ENCODE data around the gene ARHGEF16.

ARHGEF16 gene

DNA sequence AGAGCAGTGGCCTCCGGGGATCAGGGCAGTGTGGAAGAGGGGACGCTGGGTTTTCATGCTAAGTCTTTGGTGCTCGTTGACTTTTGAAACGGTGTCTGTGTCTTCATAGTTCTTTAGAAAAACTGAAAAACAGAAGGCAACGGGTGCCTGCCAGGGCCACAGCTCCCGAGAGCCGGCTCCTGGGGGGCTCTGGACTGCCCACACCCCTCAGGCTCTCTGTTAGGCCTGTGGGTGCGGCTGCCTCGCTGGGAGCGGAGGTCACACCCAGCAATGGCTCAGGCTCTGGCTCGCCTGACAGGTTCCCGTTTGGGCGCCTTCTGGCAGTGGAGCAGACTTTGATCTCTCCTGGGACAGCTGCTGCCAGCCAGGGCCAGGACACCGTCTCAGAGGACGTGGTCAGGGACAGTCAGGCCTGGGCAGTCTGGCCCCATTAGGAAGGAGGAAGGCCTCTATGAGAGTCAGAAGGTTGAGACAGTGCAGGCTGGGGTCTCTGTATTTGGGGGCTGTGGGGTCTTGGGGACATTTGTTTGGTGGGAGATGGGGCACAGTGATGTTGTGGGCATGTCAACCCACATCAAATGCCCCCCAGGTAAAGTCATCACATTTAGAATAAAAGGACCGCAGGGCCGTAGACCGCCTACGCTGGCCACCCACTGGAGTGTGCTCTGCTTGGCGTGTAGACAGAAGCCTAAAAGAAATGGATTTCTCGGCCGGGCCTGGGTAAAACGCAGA lies 5.6 kb downstream of the ARHGEF16 start (continued):
- 0 out of 2 replicates have a peak, but pooled peaks have one; percentile 35 for TF ChIP-seq KLF1 (tag by site-specific recombination; IDR thresholded peaks at IDR 0.05)

DNA sequence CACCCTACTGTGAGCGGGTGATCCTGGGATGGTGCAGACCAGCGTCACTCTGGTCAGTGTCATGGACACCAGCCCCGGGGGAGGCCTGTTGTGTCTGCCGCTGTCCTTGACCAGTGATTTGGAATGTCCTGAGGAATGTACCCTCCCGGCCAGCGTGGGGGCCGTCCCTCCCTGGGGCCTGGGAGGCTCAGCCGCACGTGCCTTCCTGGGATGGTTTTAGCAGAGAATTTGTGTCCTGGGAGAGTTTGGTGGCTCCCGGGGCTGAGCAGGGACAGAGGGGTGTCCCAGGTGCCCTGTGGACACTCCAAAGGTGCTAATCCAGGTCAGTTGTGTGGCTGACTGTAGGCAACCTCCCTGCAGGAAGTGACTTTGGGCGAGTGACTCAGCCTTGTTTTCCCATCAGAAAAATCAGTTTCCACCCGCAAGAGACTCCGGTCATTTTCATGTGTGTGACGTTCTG lies 6.2 kb downstream of the ARHGEF16 start:
- POLR2A ChIA-PET = no interaction called here

DNA sequence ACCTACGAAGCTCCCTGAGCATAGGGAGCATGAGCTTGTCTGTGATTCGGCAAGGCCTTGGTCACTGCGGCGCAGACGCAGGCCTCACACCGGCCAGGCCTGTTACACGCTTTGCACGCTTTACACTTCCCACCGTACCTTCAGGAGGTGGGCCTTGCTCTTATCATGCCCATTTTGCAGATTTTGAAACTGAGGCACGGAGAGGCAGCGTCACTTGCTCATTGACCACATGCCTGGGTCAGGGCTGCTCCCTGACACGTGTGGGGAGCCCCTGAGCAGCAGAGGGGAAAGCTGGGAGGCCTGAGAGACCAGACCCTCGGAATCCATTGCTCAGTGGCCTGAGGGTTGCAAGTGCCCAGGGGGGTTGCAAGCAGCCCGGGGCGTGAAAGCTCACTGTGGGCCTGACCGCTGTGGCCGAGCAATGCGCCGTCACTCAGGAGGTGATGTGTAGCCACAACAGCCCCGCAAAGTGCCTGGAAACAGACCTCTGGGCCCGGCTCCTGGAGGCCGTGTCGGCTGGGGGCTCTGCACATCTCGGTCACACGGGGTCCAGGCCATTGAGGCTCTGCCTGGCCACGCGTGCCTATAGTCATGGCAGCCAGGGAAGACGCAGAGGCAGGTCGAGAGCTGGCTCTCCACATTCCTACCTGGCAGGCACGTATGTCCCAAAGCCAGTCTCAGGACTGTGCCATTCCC lies 6.9 kb downstream of the ARHGEF16 start:
- H3K27ac ChIP-seq (ENCODE audit: extremely low read depth, low read depth, low read length) = no peak overlapping the region
- TF ChIP-seq KLF9 (tag by site-specific recombination; IDR thresholded peaks at IDR 0.05; ENCODE audit: low read depth) = no peak
- TF ChIP-seq ZNF623 (tag by site-specific recombination; IDR thresholded peaks at IDR 0.05) = no peak
- TF ChIP-seq ZNF155 (tag by site-specific recombination; IDR thresholded peaks at IDR 0.05) = no peak
- no peak for TF ChIP-seq OVOL3 (tag by site-specific recombination; IDR thresholded peaks at IDR 0.05)
- TF ChIP-seq ZNF138 (tag by site-specific recombination; IDR thresholded peaks at IDR 0.05; ENCODE audit: borderline replicate concordance) = no peak
- TF ChIP-seq ZFP69B (tag by site-specific recombination; IDR thresholded peaks at IDR 0.05) = no peak
- TF ChIP-seq ZNF621 (tag by site-specific recombination; IDR thresholded peaks at IDR 0.05) = no peak
- no peak for TF ChIP-seq ZNF791 (tag by site-specific recombination; IDR thresholded peaks at IDR 0.05)
- TF ChIP-seq YY2 (tag by site-specific recombination; IDR thresholded peaks at IDR 0.05) = no peak
- no peak for TF ChIP-seq ZFP3 (tag by site-specific recombination; IDR thresholded peaks at IDR 0.05; ENCODE audit: low read depth)
- TF ChIP-seq ZNF843 (tag by site-specific recombination; IDR thresholded peaks at IDR 0.05) = no peak
- no peak for TF ChIP-seq ZNF571 (tag by site-specific recombination; IDR thresholded peaks at IDR 0.05)
- no peak for TF ChIP-seq ZNF548 (tag by site-specific recombination; IDR thresholded peaks at IDR 0.05)
- TF ChIP-seq ZNF433 (tag by site-specific recombination; IDR thresholded peaks at IDR 0.05; ENCODE audit: low read depth) = no peak
- no peak for TF ChIP-seq ZNF24 (tag by site-specific recombination; IDR thresholded peaks at IDR 0.05)
- no peak for TF ChIP-seq ZFP41 (tag by site-specific recombination; IDR thresholded peaks at IDR 0.05; ENCODE audit: borderline replicate concordance)
- H3K9me3 ChIP-seq (ENCODE audit: control insufficient read depth, insufficient read depth, low read depth, low read length) = no peaks in the 10 kb centered on the region
- H3K4me3 ChIP-seq (ENCODE audit: low read depth, low read length) = no peak overlapping the region
- H3K4me1 ChIP-seq (ENCODE audit: control insufficient read depth, insufficient read depth, low read length) = no peaks in the 10 kb centered on the region
- ChIA-PET CTCF (interaction anchor here (0.6 to 2.5 kb wide), 2 partner anchors 8 to 23 kb away, joined by 3 to 14 read pairs; no protein-coding TSS in a partner anchor), POLR2A (no interaction called here)
- no peaks in the 10 kb centered on the region for H3K36me3 ChIP-seq (ENCODE audit: control insufficient read depth in 2 of 2, insufficient read depth in 1 of 2, low read length in 2 of 2)

More for the DNA sequence above, 6.2 kb downstream of the ARHGEF16 start:
- Histone ChIP-seq H3K4me1 (ENCODE audit: control insufficient read depth, insufficient read depth, low read length) (no peaks in the 10 kb centered on the region), H3K27ac (ENCODE audit: extremely low read depth, low read depth, low read length) (no peak overlapping the region), H3K9me3 (ENCODE audit: control insufficient read depth, insufficient read depth, low read depth, low read length) (no peaks in the 10 kb centered on the region), H3K36me3 (ENCODE audit: control insufficient read depth in 2 of 2, insufficient read depth in 1 of 2, low read length in 2 of 2) (no peaks in the 10 kb centered on the region), H3K4me3 (ENCODE audit: low read depth, low read length) (no peak overlapping the region)
- CTCF ChIA-PET = no interaction called here
- TF ChIP-seq ZNF707 (tag by site-specific recombination; IDR thresholded peaks at IDR 0.05) = no peak
- 0 out of 2 replicates have a peak, but pooled peaks have one; percentile 2 for TF ChIP-seq ZFHX2 (tag by site-specific recombination; conservative IDR thresholded peaks at IDR 0.05)
- TF ChIP-seq ZNF16 (tag by site-specific recombination; IDR thresholded peaks at IDR 0.05; ENCODE audit: low read depth) = no peak
- TF ChIP-seq ZNF121 (tag by site-specific recombination; IDR thresholded peaks at IDR 0.05) = no peak
- TF ChIP-seq ZSCAN16 (tag by site-specific recombination; IDR thresholded peaks at IDR 0.05) = no peak

DNA sequence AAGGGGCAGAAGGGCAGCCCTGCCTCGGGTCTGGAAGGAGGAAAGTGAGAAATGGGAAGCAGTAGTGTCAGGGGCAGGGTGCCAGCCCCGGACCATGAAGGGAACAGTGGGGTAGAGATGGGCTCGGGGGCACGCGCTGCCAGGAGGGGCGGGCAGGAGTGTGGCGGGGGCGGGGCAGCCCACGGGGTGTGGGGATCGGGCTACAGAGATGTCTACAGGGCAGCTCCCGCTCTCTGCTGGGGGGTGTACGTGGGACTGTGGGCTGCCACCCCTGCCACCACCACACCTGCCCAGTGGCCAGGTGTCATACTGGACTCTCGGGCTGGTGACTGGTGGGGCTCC lies 7.4 kb downstream of the ARHGEF16 start:
- ChIA-PET CTCF (interaction anchor here (0.6 to 2.5 kb wide), 2 partner anchors 9 to 22 kb away, joined by 3 to 14 read pairs; no protein-coding TSS in a partner anchor), POLR2A (no interaction called here)
- H3K36me3 ChIP-seq (ENCODE audit: control insufficient read depth in 2 of 2, insufficient read depth in 1 of 2, low read length in 2 of 2) = no peaks in the 10 kb centered on the region
- H3K4me1 ChIP-seq (ENCODE audit: control insufficient read depth, insufficient read depth, low read length) = no peaks in the 10 kb centered on the region
- no peaks in the 10 kb centered on the region for H3K9me3 ChIP-seq (ENCODE audit: control insufficient read depth, insufficient read depth, low read depth, low read length)
- no peak for TF ChIP-seq ZNF585B (tag by site-specific recombination; IDR thresholded peaks at IDR 0.05)
- no peak for TF ChIP-seq ZNF335 (tag by site-specific recombination; conservative IDR thresholded peaks at IDR 0.05)
- no peak for TF ChIP-seq BCL11B (tag by site-specific recombination; IDR thresholded peaks at IDR 0.05; ENCODE audit: low read depth)
- no peak for TF ChIP-seq ZNF37A (tag by site-specific recombination; IDR thresholded peaks at IDR 0.05)
- TF ChIP-seq ZNF146 (tag by site-specific recombination; IDR thresholded peaks at IDR 0.05) = no peak
- TF ChIP-seq ZNF16 (tag by site-specific recombination; IDR thresholded peaks at IDR 0.05; ENCODE audit: low read depth) = no peak
- no peak overlapping the region for H3K4me3 ChIP-seq (ENCODE audit: low read depth, low read length)
- no peak overlapping the region for H3K27ac ChIP-seq (ENCODE audit: extremely low read depth, low read depth, low read length)
